ENCODE data around the gene ALDH5A1. TPM values are rescaled to one million over a fixed set of nuclear protein-coding genes. Genes with fewer than 3 reads are reported as not detected.

ALDH5A1 gene
- total RNA-seq, 4 donors from 2014 or later: 6.8 to 12.4 (median 9.1) TPM

DNA sequence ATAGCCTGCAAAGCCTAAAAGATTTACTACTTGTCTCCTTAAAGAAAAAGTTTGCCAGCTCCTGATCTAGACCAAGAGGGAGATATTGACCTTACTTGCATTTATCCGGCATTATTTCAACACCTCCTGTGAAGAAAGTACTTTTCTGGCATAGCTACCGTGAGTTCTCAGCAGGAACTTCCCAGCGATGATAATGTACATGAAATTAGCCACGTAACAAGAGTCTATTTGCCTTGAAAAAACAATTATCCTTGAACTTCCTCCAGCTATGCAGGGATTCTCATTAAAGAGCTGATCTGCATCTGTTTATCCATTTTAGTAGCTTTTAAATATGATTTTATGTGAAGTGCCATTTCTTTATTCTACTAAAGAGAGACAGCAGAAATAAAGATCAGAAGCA, 41.7 kb downstream of the ALDH5A1 start:
- H3K27me3 ChIP-seq: no peaks in the 10 kb centered on the region
- H3K27ac ChIP-seq: no peak overlapping the region
- intact Hi-C loops (cut with DNase I; ENCODE audit: low total_unique reads): no loop called here
- TF ChIP-seq POLR2A (IDR thresholded peaks at IDR 0.05): no peak
- TF ChIP-seq, protein P1, sequence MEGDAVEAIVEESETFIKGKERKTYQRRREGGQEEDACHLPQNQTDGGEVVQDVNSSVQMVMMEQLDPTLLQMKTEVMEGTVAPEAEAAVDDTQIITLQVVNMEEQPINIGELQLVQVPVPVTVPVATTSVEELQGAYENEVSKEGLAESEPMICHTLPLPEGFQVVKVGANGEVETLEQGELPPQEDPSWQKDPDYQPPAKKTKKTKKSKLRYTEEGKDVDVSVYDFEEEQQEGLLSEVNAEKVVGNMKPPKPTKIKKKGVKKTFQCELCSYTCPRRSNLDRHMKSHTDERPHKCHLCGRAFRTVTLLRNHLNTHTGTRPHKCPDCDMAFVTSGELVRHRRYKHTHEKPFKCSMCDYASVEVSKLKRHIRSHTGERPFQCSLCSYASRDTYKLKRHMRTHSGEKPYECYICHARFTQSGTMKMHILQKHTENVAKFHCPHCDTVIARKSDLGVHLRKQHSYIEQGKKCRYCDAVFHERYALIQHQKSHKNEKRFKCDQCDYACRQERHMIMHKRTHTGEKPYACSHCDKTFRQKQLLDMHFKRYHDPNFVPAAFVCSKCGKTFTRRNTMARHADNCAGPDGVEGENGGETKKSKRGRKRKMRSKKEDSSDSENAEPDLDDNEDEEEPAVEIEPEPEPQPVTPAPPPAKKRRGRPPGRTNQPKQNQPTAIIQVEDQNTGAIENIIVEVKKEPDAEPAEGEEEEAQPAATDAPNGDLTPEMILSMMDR (IDR thresholded peaks at IDR 0.05): no peak
- no peaks in the 10 kb centered on the region for H3K36me3 ChIP-seq
- no peak overlapping the region for H3K4me3 ChIP-seq
- no peaks in the 10 kb centered on the region for H3K4me1 ChIP-seq
- DNase-seq: no peak
- no peaks in the 10 kb centered on the region for H3K9me3 ChIP-seq

GRCh38 chr6:24537082-24537699, 42.4 kb downstream of the ALDH5A1 start:
- Histone ChIP-seq H3K27me3 (no peaks in the 10 kb centered on the region), H3K9me3 (no peaks in the 10 kb centered on the region), H3K4me1 (no peaks in the 10 kb centered on the region), H3K4me3 (no peak overlapping the region), H3K27ac (no peak overlapping the region), H3K36me3 (no peaks in the 10 kb centered on the region)
- intact Hi-C loops (cut with DNase I; ENCODE audit: low total_unique reads): no loop called here
- TF ChIP-seq, protein P1 (IDR thresholded peaks at IDR 0.05): no peak
- no peak for TF ChIP-seq POLR2A (IDR thresholded peaks at IDR 0.05)
- no peak for DNase-seq

- no peaks in the 10 kb centered on the region for H3K27me3 ChIP-seq
- no peaks in the 10 kb centered on the region for H3K9me3 ChIP-seq
- intact Hi-C loops (cut with DNase I; ENCODE audit: low total_unique reads): no loop called here
- TF ChIP-seq, protein P1 (IDR thresholded peaks at IDR 0.05): no peak
- no peak for TF ChIP-seq POLR2A (IDR thresholded peaks at IDR 0.05)
- no peak overlapping the region for H3K4me3 ChIP-seq
- no peaks in the 10 kb centered on the region for H3K36me3 ChIP-seq
- H3K4me1 ChIP-seq: no peaks in the 10 kb centered on the region
- H3K27ac ChIP-seq: no peak overlapping the region
- DNase-seq: no peak
These were observed 43.1 kb downstream of the ALDH5A1 start for GRCh38 chr6:24537771-24538385.

DNA sequence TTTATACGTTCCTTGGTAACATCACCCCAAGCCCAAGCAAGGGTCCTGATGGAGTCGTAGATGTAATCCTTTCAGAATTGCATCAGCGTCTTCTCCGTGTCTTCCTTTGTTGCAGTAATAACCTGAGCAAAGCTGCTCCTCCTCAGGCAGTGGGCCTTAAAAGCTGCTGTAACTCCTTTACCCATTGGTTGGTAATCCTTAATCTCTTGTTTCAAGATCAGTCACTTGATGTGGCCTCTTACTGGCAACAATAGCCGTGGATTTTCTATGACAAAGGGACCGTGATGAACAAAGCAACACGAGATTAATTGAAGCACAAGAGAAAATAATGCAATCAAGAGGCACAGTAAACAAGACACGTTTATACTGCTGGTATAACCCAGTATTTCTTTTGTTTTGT, 44.6 kb downstream of the ALDH5A1 start:
- intact Hi-C loops (cut with DNase I; ENCODE audit: low total_unique reads): no loop called here
- Histone ChIP-seq H3K36me3 (no peaks in the 10 kb centered on the region), H3K4me1 (no peaks in the 10 kb centered on the region), H3K9me3 (no peaks in the 10 kb centered on the region), H3K27me3 (no peaks in the 10 kb centered on the region), H3K27ac (no peak overlapping the region), H3K4me3 (no peak overlapping the region)
- TF ChIP-seq, protein P1 (IDR thresholded peaks at IDR 0.05): no peak
- TF ChIP-seq POLR2A (IDR thresholded peaks at IDR 0.05): no peak
- no peak for DNase-seq

- no peaks in the 10 kb centered on the region for H3K4me1 ChIP-seq
- no peak for TF ChIP-seq POLR2A (IDR thresholded peaks at IDR 0.05)
- TF ChIP-seq, protein P1 (IDR thresholded peaks at IDR 0.05): no peak
- H3K27me3 ChIP-seq: no peaks in the 10 kb centered on the region
- no peak overlapping the region for H3K4me3 ChIP-seq
- no peaks in the 10 kb centered on the region for H3K36me3 ChIP-seq
- intact Hi-C loops (cut with DNase I; ENCODE audit: low total_unique reads): no loop called here
- no peak overlapping the region for H3K27ac ChIP-seq
- no peak for DNase-seq
- no peaks in the 10 kb centered on the region for H3K9me3 ChIP-seq
These were observed 45.4 kb downstream of the ALDH5A1 start for GRCh38 chr6:24540197-24540596.

Measured in uterus (tissue), 4 donors.